ENCODE data around the gene RASGRP3. TPM values are rescaled to one million over a fixed set of nuclear protein-coding genes. Genes with fewer than 3 reads are reported as not detected.
"Not testable (repeated sequence)": the region's sequence is repeated elsewhere in the genome, so short reads cannot be mapped to it uniquely, and the experiment has no call there.

RASGRP3 gene
- total RNA-seq, 5 donors from 2014 or later (not counting 1 experiment from before 2014, with no cell fraction given): 2.7 to 7.0 (median 4.4) TPM

- H3K4me3 Mint-ChIP-seq: no peak overlapping the region
- WGBS (ENCODE audit: insufficient coverage): 83% methylated on average over 6 of the region's 8 CpGs
- no peak for DNase-seq
- ATAC-seq (replicated peaks in 1 of 4): no peak
- H3K36me3 Mint-ChIP-seq: no peaks in the 10 kb centered on the region
- H3K9me3 Mint-ChIP-seq: no peaks in the 10 kb centered on the region
- H3K36me3 ChIP-seq (ENCODE audit: control insufficient read depth in 2 of 2, extremely low read depth in 1 of 2, insufficient read depth in 1 of 2, low read length in 1 of 2): no peaks in the 10 kb centered on the region
- H3K4me3 ChIP-seq (ENCODE audit: control insufficient read depth in 1 of 2, extremely low read depth in 1 of 2, low read length in 1 of 2): no peak overlapping the region
- no peaks in the 10 kb centered on the region for H3K9me3 ChIP-seq
- H3K27ac Mint-ChIP-seq: no peak overlapping the region
- no peak overlapping the region for H3K27ac ChIP-seq (ENCODE audit: low read length)
- peaks cover 8 to 30% of the 10 kb centered on the region in 2 donors for H3K27me3 Mint-ChIP-seq
- H3K4me1 Mint-ChIP-seq: no peaks in the 10 kb centered on the region
- ChIA-PET CTCF (no interaction called here), POLR2A (no interaction called here)
- no peaks in the 10 kb centered on the region for H3K4me1 ChIP-seq (ENCODE audit: control insufficient read depth in 1 of 2, extremely low read depth in 1 of 2, insufficient read depth in 2 of 2, low read length in 2 of 2)
- H3K27me3 ChIP-seq (replicated peaks in 1 of 2; ENCODE audit: control insufficient read depth in 2 of 2, extremely low read depth in 1 of 2, insufficient read depth in 2 of 2, low read length in 1 of 2): peaks cover 0 to 3% of the 10 kb centered on the region in 2 experiments
Observed at GRCh38 chr2:33435518-33435917, 40.9 kb upstream of the RASGRP3 start.

- H3K4me3 ChIP-seq (ENCODE audit: control insufficient read depth in 1 of 2, extremely low read depth in 1 of 2, low read length in 1 of 2): no peak overlapping the region
- WGBS (ENCODE audit: insufficient coverage): no CpG with 5 or more reads among the region's 1 CpG
- no peaks in the 10 kb centered on the region for H3K36me3 ChIP-seq (ENCODE audit: control insufficient read depth in 2 of 2, extremely low read depth in 1 of 2, insufficient read depth in 1 of 2, low read length in 1 of 2)
- no peaks in the 10 kb centered on the region for H3K9me3 Mint-ChIP-seq
- no peak overlapping the region for H3K27ac Mint-ChIP-seq
- no peak for ATAC-seq (replicated peaks in 1 of 4)
- peaks cover 11 to 27% of the 10 kb centered on the region in 2 donors for H3K27me3 Mint-ChIP-seq
- H3K4me1 ChIP-seq (ENCODE audit: control insufficient read depth in 1 of 2, extremely low read depth in 1 of 2, insufficient read depth in 2 of 2, low read length in 2 of 2): no peaks in the 10 kb centered on the region
- no peaks in the 10 kb centered on the region for H3K36me3 Mint-ChIP-seq
- ChIA-PET POLR2A (no interaction called here), CTCF (no interaction called here)
- H3K27me3 ChIP-seq (replicated peaks in 1 of 2; ENCODE audit: control insufficient read depth in 2 of 2, extremely low read depth in 1 of 2, insufficient read depth in 2 of 2, low read length in 1 of 2): peaks cover 0 to 3% of the 10 kb centered on the region in 2 experiments
- no peaks in the 10 kb centered on the region for H3K9me3 ChIP-seq
- H3K4me1 Mint-ChIP-seq: no peaks in the 10 kb centered on the region
- no peak overlapping the region for H3K4me3 Mint-ChIP-seq
- no peak for DNase-seq
- no peak overlapping the region for H3K27ac ChIP-seq (ENCODE audit: low read length)
Observed at GRCh38 chr2:33436083-33436482, 40.4 kb upstream of the RASGRP3 start.

- ChIA-PET CTCF (no interaction called here), POLR2A (no interaction called here)
- no peaks in the 10 kb centered on the region for H3K36me3 Mint-ChIP-seq
- peaks cover 8 to 25% of the 10 kb centered on the region in 2 donors for H3K27me3 Mint-ChIP-seq
- Histone ChIP-seq H3K4me1 (ENCODE audit: control insufficient read depth in 1 of 2, extremely low read depth in 1 of 2, insufficient read depth in 2 of 2, low read length in 2 of 2) (no peaks in the 10 kb centered on the region), H3K36me3 (ENCODE audit: control insufficient read depth in 2 of 2, extremely low read depth in 1 of 2, insufficient read depth in 1 of 2, low read length in 1 of 2) (no peaks in the 10 kb centered on the region), H3K9me3 (no peaks in the 10 kb centered on the region), H3K4me3 (ENCODE audit: control insufficient read depth in 1 of 2, extremely low read depth in 1 of 2, low read length in 1 of 2) (no peak overlapping the region), H3K27ac (ENCODE audit: low read length) (no peak overlapping the region), H3K27me3 (replicated peaks in 1 of 2; ENCODE audit: control insufficient read depth in 2 of 2, extremely low read depth in 1 of 2, insufficient read depth in 2 of 2, low read length in 1 of 2) (peaks cover 0 to 3% of the 10 kb centered on the region in 2 experiments)
- no peaks in the 10 kb centered on the region for H3K4me1 Mint-ChIP-seq
- ATAC-seq (replicated peaks in 1 of 4): no peak
- H3K27ac Mint-ChIP-seq: no peak overlapping the region
- no peaks in the 10 kb centered on the region for H3K9me3 Mint-ChIP-seq
- H3K4me3 Mint-ChIP-seq: no peak overlapping the region
- no CpG with 5 or more reads among the region's 4 CpGs for WGBS (ENCODE audit: insufficient coverage)
- no peak for DNase-seq
Observed at GRCh38 chr2:33437297-33437696, 39.2 kb upstream of the RASGRP3 start.

- Mint-ChIP-seq H3K9me3 (no peaks in the 10 kb centered on the region), H3K36me3 (no peaks in the 10 kb centered on the region), H3K4me3 (no peak overlapping the region), H3K27me3 (peaks cover 5 to 25% of the 10 kb centered on the region in 2 donors), H3K27ac (no peak overlapping the region), H3K4me1 (no peaks in the 10 kb centered on the region)
- 80% methylated on average over 1 of the region's 2 CpGs for WGBS (ENCODE audit: insufficient coverage)
- H3K27me3 ChIP-seq (replicated peaks in 1 of 2; ENCODE audit: control insufficient read depth in 2 of 2, extremely low read depth in 1 of 2, insufficient read depth in 2 of 2, low read length in 1 of 2): peaks cover 0 to 3% of the 10 kb centered on the region in 2 experiments
- ATAC-seq (replicated peaks in 1 of 4): no peak
- ChIA-PET CTCF (no interaction called here), POLR2A (no interaction called here)
- H3K36me3 ChIP-seq (ENCODE audit: control insufficient read depth in 2 of 2, extremely low read depth in 1 of 2, insufficient read depth in 1 of 2, low read length in 1 of 2): no peaks in the 10 kb centered on the region
- no peak overlapping the region for H3K4me3 ChIP-seq (ENCODE audit: control insufficient read depth in 1 of 2, extremely low read depth in 1 of 2, low read length in 1 of 2)
- H3K27ac ChIP-seq (ENCODE audit: low read length): no peak overlapping the region
- DNase-seq: no peak
- H3K4me1 ChIP-seq (ENCODE audit: control insufficient read depth in 1 of 2, extremely low read depth in 1 of 2, insufficient read depth in 2 of 2, low read length in 2 of 2): no peaks in the 10 kb centered on the region
- no peaks in the 10 kb centered on the region for H3K9me3 ChIP-seq
Observed at GRCh38 chr2:33437815-33438214, 38.6 kb upstream of the RASGRP3 start.

GRCh38 chr2:33441235-33441810, 35.1 kb upstream of the RASGRP3 start:
- Mint-ChIP-seq H3K4me1 (no peaks in the 10 kb centered on the region), H3K36me3 (no peaks in the 10 kb centered on the region), H3K27me3 (peaks cover 5 to 16% of the 10 kb centered on the region in 2 donors), H3K4me3 (no peak overlapping the region), H3K27ac (no peak overlapping the region), H3K9me3 (no peaks in the 10 kb centered on the region)
- Histone ChIP-seq H3K36me3 (ENCODE audit: control insufficient read depth in 2 of 2, extremely low read depth in 1 of 2, insufficient read depth in 1 of 2, low read length in 1 of 2) (no peaks in the 10 kb centered on the region), H3K4me1 (ENCODE audit: control insufficient read depth in 1 of 2, extremely low read depth in 1 of 2, insufficient read depth in 2 of 2, low read length in 2 of 2) (no peaks in the 10 kb centered on the region), H3K27ac (ENCODE audit: low read length) (no peak overlapping the region), H3K27me3 (replicated peaks in 1 of 2; ENCODE audit: control insufficient read depth in 2 of 2, extremely low read depth in 1 of 2, insufficient read depth in 2 of 2, low read length in 1 of 2) (peaks cover 0 to 3% of the 10 kb centered on the region in 2 experiments), H3K9me3 (no peaks in the 10 kb centered on the region), H3K4me3 (ENCODE audit: control insufficient read depth in 1 of 2, extremely low read depth in 1 of 2, low read length in 1 of 2) (no peak overlapping the region)
- ChIA-PET POLR2A (no interaction called here), CTCF (interaction anchor here in 1 of 2 donors (0.9 to 1.1 kb wide), 2 partner anchors 35 to 142 kb away, joined by 3 to 6 read pairs; partner anchors contain the start of gene RASGRP3)
- peak in 8 of 35 experiments; percentile 1 to 46 (median 18) for DNase-seq
- ATAC-seq (replicated peaks in 1 of 4): peak in 1 of 4 experiments; percentile 70
- WGBS (ENCODE audit: insufficient coverage): no CpG with 5 or more reads among the region's 3 CpGs

GRCh38 chr2:33442052-33442451, 34.4 kb upstream of the RASGRP3 start:
- not testable (repeated sequence) for H3K4me3 ChIP-seq (ENCODE audit: control insufficient read depth in 1 of 2, extremely low read depth in 1 of 2, low read length in 1 of 2); H3K27me3 ChIP-seq (replicated peaks in 1 of 2; ENCODE audit: control insufficient read depth in 2 of 2, extremely low read depth in 1 of 2, insufficient read depth in 2 of 2, low read length in 1 of 2); H3K9me3 ChIP-seq; H3K4me1 Mint-ChIP-seq; H3K9me3 Mint-ChIP-seq; H3K36me3 ChIP-seq (ENCODE audit: control insufficient read depth in 2 of 2, extremely low read depth in 1 of 2, insufficient read depth in 1 of 2, low read length in 1 of 2); H3K4me3 Mint-ChIP-seq; ATAC-seq (replicated peaks in 1 of 4); H3K36me3 Mint-ChIP-seq; H3K27ac Mint-ChIP-seq; DNase-seq; H3K27ac ChIP-seq (ENCODE audit: low read length); H3K4me1 ChIP-seq (ENCODE audit: control insufficient read depth in 1 of 2, extremely low read depth in 1 of 2, insufficient read depth in 2 of 2, low read length in 2 of 2)
- ChIA-PET POLR2A (interaction anchor here in 1 of 2 donors (0.6 kb wide), 1 partner anchor 786 kb away, joined by 3 read pairs; no protein-coding TSS in a partner anchor), CTCF (interaction anchor here in 1 of 2 donors (1.1 kb wide), 1 partner anchor 141 kb away, joined by 6 read pairs; no protein-coding TSS in a partner anchor)
- WGBS (ENCODE audit: insufficient coverage): no CpG with 5 or more reads among the region's 9 CpGs
- H3K27me3 Mint-ChIP-seq: peaks cover 5 to 16% of the 10 kb centered on the region in 2 donors

Measured in T-cell (primary cell).